ENCODE measurements around the gene TMEM74B.

The TMEM74B gene

GRCh38 chr20:1190847-1191246, 6.1 kb upstream of the TMEM74B start:
- CTCF ChIA-PET: interaction anchor here (0.7 to 1.4 kb wide), 3 partner anchors 19 to 192 kb away, joined by 3 to 4 read pairs (median 3); no protein-coding TSS in a partner anchor
- TF ChIP-seq TRIM28 (IDR thresholded peaks at IDR 0.05; ENCODE audit: borderline replicate concordance, low read length) (no peak), ZNF692 (tag by site-specific recombination; IDR thresholded peaks at IDR 0.05) (no peak), YY1 (tag by site-specific recombination; IDR thresholded peaks at IDR 0.05) (no peak), ZNF202 (tag by site-specific recombination; IDR thresholded peaks at IDR 0.05; ENCODE audit: borderline replicate concordance) (no peak), REPIN1 (tag by site-specific recombination; IDR thresholded peaks at IDR 0.05; ENCODE audit: low read depth) (no peak), ZNF624 (tag by site-specific recombination; IDR thresholded peaks at IDR 0.05) (no peak), ZFP41 (tag by site-specific recombination; IDR thresholded peaks at IDR 0.05; ENCODE audit: borderline replicate concordance) (no peak), INSM2 (tag by site-specific recombination; IDR thresholded peaks at IDR 0.05) (no peak), ZNF521 (tag by site-specific recombination; IDR thresholded peaks at IDR 0.05) (no peak), ZNF211 (tag by site-specific recombination; IDR thresholded peaks at IDR 0.05; ENCODE audit: low read depth) (no peak), ZXDB (tag by site-specific recombination; IDR thresholded peaks at IDR 0.05) (no peak), ZNF645 (tag by site-specific recombination; IDR thresholded peaks at IDR 0.05) (no peak)
- H3K27ac ChIP-seq (ENCODE audit: extremely low read depth, low read depth, low read length): no peak overlapping the region
- H3K36me3 ChIP-seq (ENCODE audit: control insufficient read depth in 2 of 2, insufficient read depth in 1 of 2, low read length in 2 of 2): no peaks in the 10 kb centered on the region
- no peaks in the 10 kb centered on the region for H3K4me1 ChIP-seq (ENCODE audit: control insufficient read depth, insufficient read depth, low read length)
- no peak overlapping the region for H3K4me3 ChIP-seq (ENCODE audit: low read depth, low read length)
- POLR2A ChIA-PET: no interaction called here
- no peaks in the 10 kb centered on the region for H3K9me3 ChIP-seq (ENCODE audit: control insufficient read depth, insufficient read depth, low read depth, low read length)

- no peak overlapping the region for H3K4me3 ChIP-seq (ENCODE audit: low read depth, low read length)
- CTCF ChIA-PET: no interaction called here
- no peaks in the 10 kb centered on the region for H3K4me1 ChIP-seq (ENCODE audit: control insufficient read depth, insufficient read depth, low read length)
- H3K27ac ChIP-seq (ENCODE audit: extremely low read depth, low read depth, low read length): no peak overlapping the region
- no peaks in the 10 kb centered on the region for H3K9me3 ChIP-seq (ENCODE audit: control insufficient read depth, insufficient read depth, low read depth, low read length)
- no peaks in the 10 kb centered on the region for H3K36me3 ChIP-seq (ENCODE audit: control insufficient read depth in 2 of 2, insufficient read depth in 1 of 2, low read length in 2 of 2)
- POLR2A ChIA-PET: interaction anchor here (0.6 kb wide), 1 partner anchor 131 kb away, joined by 8 read pairs; no protein-coding TSS in a partner anchor
- TF ChIP-seq ZNF366 (tag by site-specific recombination; conservative IDR thresholded peaks at IDR 0.05) (peak; percentile 66), ZNF513 (tag by site-specific recombination; IDR thresholded peaks at IDR 0.05) (peak; percentile 86), AEBP2 (tag by site-specific recombination; IDR thresholded peaks at IDR 0.05; ENCODE audit: borderline replicate concordance) (no peak)
Observed at GRCh38 chr20:1189827-1190226, 5.0 kb upstream of the TMEM74B start.
